Lower leg skin (tissue), 4 donors: ENCODE data around the gene NEK11. TPM values are rescaled to one million over a fixed set of nuclear protein-coding genes. Genes with fewer than 3 reads are reported as not detected.
"Not testable (repeated sequence)": the region's sequence is repeated elsewhere in the genome, so short reads cannot be mapped to it uniquely, and the experiment has no call there.

Experiments used
- DNase-seq, 2 donors: peaks; one replicate each; pipeline ENCODE4 v3.0.0-alpha.2; 2019; ENCODE audit warnings: low spot score in 2 of 2
- H3K4me3 ChIP-seq: fragments of 200-600 bp; sonication (generic); 2 replicates; pipeline ENCODE4 v1.5.1; 2017; ENCODE audit warnings: mild to moderate bottlenecking, low read depth; ENCODE audit not compliant: poor library complexity, severe bottlenecking
- POLR2A ChIP-seq, 2 donors: fragments of 450-650 bp; IDR thresholded peaks; one replicate each; pipeline ENCODE4 v1.6.1; 2016 to 2017; ENCODE audit warnings: antibody characterized with exemption in 2 of 2, mild to moderate bottlenecking in 1 of 2, moderate library complexity in 1 of 2
- WGBS, 2 donors: methylation state at CpG; one replicate each; pipeline ENCODE4 v1.1.5; 2018; 5-methylcytosine and 5-hydroxymethylcytosine counted together
- intact Hi-C: fragments of 100-400 bp; cut with DNase I; formaldehyde crosslinking; loops from one replicate; pipeline ENCODE4 v1.15.0; 2023; ENCODE audit warnings: low total_unique reads
- total RNA-seq, 4 donors: library from RNA; depleted of rRNA; stranded (reverse); fragments of >200 nt; gene quantifications; one replicate each; pipeline ENCODE4 v1.1.0, GENCODE V29; 2016
- TF ChIP-seq, protein P1 (sequence below), 3 donors: fragments of 450-650 bp; IDR thresholded peaks; one replicate each; pipeline ENCODE4 v1.5.1; 2016; ENCODE audit warnings: antibody characterized with exemption in 3 of 3, mild to moderate bottlenecking in 3 of 3, moderate library complexity in 2 of 3

NEK11 gene
- total RNA-seq, 4 donors from 2014 or later, result 3.3 to 17.3 (median 6.6) TPM

DNA sequence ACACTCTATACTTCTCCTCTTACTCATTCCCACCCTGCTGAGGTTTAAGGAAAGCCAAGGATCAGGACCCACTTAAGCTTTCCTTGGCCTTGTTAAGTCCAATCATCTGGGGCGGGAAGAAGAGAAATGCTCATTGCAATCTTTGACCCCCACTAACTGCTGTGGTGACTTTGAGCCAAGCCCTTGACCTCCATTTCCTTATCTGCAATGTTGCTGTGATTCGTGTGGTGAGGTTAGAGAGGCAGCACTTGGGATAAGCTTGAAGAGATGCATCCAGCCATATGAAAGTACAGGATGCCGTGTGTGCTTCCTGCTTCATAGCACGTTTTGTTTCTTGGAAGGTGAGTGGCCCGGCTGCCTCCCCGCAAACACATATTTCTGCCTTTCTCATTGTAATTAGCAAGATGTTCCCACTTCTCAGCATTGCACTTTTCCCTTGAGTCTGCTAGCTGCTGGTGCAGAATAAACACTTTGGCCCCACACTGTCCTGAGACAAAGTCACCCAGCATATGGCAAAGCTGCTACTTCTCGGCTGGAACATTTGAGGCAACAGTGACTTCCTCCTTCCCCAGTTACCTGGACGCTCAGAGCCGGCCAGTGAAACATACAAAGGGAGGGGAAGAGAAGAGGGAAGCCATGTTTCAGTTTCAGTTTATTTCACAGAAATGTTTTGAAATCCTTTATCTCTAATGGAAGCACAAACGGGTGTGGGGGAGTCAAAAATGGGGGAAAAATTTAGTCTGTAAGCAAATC lies 344.4 kb downstream of the NEK11 start:
- DNase-seq, result peak in 1 of 2 donors; percentile 31
- TF ChIP-seq, protein P1, sequence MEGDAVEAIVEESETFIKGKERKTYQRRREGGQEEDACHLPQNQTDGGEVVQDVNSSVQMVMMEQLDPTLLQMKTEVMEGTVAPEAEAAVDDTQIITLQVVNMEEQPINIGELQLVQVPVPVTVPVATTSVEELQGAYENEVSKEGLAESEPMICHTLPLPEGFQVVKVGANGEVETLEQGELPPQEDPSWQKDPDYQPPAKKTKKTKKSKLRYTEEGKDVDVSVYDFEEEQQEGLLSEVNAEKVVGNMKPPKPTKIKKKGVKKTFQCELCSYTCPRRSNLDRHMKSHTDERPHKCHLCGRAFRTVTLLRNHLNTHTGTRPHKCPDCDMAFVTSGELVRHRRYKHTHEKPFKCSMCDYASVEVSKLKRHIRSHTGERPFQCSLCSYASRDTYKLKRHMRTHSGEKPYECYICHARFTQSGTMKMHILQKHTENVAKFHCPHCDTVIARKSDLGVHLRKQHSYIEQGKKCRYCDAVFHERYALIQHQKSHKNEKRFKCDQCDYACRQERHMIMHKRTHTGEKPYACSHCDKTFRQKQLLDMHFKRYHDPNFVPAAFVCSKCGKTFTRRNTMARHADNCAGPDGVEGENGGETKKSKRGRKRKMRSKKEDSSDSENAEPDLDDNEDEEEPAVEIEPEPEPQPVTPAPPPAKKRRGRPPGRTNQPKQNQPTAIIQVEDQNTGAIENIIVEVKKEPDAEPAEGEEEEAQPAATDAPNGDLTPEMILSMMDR (IDR thresholded peaks at IDR 0.05), result no peak
- TF ChIP-seq POLR2A (IDR thresholded peaks at IDR 0.05), result no peak
- 84 to 89% methylated on average over 10 of the region's 10 CpGs for WGBS, 2 donors
- intact Hi-C loops, result no loop called here
- no peak overlapping the region for H3K4me3 ChIP-seq

DNA sequence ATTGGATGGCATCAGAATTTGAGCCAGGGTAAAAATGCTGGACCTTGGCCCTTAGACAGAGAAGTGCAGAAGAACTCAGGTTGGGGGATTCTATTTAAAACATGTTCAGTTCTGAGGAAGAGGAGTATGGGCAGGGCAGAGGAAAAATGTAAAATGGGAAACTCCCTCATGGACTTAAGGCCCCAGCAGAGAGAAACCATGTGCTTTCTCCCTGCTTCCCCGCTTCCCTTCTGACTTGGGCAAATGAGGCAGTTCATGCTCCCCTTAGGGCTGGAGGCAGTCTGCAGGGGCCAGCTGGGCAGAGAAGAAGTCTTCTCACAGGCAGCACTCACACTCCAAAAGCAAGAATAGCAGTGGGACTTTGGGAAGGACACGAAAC lies 345.0 kb downstream of the NEK11 start:
- WGBS, 2 donors, result 87 to 92% methylated on average over 2 of the region's 2 CpGs
- no peak for DNase-seq
- no peak overlapping the region for H3K4me3 ChIP-seq
- intact Hi-C loops, result no loop called here
- TF ChIP-seq POLR2A (IDR thresholded peaks at IDR 0.05), result no peak
- TF ChIP-seq, protein P1 (IDR thresholded peaks at IDR 0.05), result no peak

DNA sequence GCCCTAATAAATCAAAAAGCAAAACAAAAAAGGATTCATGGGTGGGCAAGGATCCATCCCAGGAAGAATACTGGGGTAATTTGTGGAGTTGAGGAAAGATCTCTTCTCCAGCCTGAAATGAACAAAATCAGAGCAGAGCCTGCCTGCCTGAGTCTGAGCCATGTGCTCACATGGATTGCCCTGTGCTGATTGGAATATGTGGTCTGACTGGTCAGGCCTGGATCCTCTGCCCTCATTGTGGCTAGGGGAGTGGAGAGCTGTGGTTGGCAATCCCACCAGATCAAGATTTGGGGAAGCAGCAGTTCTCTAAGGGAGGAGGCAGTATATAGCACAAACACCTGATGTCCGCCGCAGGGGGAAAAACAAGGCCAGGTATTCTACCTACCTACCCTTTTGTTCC lies 348.1 kb downstream of the NEK11 start:
- intact Hi-C loops, result no loop called here
- DNase-seq, result peak in 1 of 2 donors; percentile 39
- TF ChIP-seq POLR2A (IDR thresholded peaks at IDR 0.05), result no peak
- TF ChIP-seq, protein P1 (IDR thresholded peaks at IDR 0.05), result no peak
- no peak overlapping the region for H3K4me3 ChIP-seq
- WGBS, 2 donors, result 94 to 100% methylated on average over 2 of the region's 2 CpGs

GRCh38 chr3:131380821-131381444 lies 354.3 kb downstream of the NEK11 start:
- H3K4me3 ChIP-seq, result peak overlapping the region; percentile 49
- intact Hi-C loops, DNase-seq: not testable (repeated sequence)
- 18 to 19% methylated on average over 16 of the region's 16 CpGs for WGBS, 2 donors

- intact Hi-C loops, result no loop called here
- 0 to 1% methylated on average over 29 to 39 of the region's 73 CpGs for whole genome bisulfite sequencing, 2 donors
- peak; percentile 100 for DNase-seq
- H3K4me3 ChIP-seq, result peak within 1 kb of the TSS; percentile 93
- TF ChIP-seq, protein P1 (IDR thresholded peaks at IDR 0.05), result no peak
- TF ChIP-seq POLR2A (IDR thresholded peaks at IDR 0.05), result peak in 1 of 2 donors; percentile 58
Observed at GRCh38 chr3:131381445-131382291, 355.0 kb downstream of the NEK11 start, which contains the start of gene NUDT16. Gene NUDT16 (plus strand): TSS chr3:131381774. CDS start chr3:131381805, 31 bp downstream.
